CD4-positive, CD25-positive, alpha-beta regulatory T cell (primary cell): ENCODE measurements around the gene POMT2. TPM values are rescaled to one million over a fixed set of nuclear protein-coding genes. Genes with fewer than 3 reads are reported as not detected.

Experiments used
- ATAC-seq, 2 donors: fragments of 150-1000 bp; cut with Tn5 transposase; one replicate each; pipeline ENCODE4 v1.10.0; 2021; ENCODE audit warnings: low read depth in 2 of 2, moderate number of reproducible peaks in 2 of 2, moderate library complexity in 1 of 2
- DNase-seq, 3 donors: peaks; one replicate each; pipeline versions ENCODE4 v3.0.0 to v3.0.0-alpha.2; 2012 to 2022; ENCODE audit warnings: mixed read lengths in 1 of 3
- H3K27ac ChIP-seq: one replicate; pipeline ENCODE4 v1.7.0; 2013; ENCODE audit warnings: mild to moderate bottlenecking, low read length; ENCODE audit not compliant: insufficient read depth, poor library complexity, severe bottlenecking
- H3K27me3 ChIP-seq: one replicate; pipeline ENCODE4 v1.7.0; 2013; ENCODE audit warnings: low read length; ENCODE audit not compliant: control insufficient read depth, insufficient read depth
- H3K36me3 ChIP-seq: one replicate; pipeline ENCODE4 v1.7.0; 2013; ENCODE audit warnings: mild to moderate bottlenecking, low read length, moderate library complexity; ENCODE audit not compliant: control insufficient read depth, insufficient read depth
- H3K4me1 ChIP-seq: 2 replicates; pipeline ENCODE4 v1.7.0; 2013; ENCODE audit warnings: mild to moderate bottlenecking, low read length; ENCODE audit not compliant: insufficient read depth, control insufficient read depth, poor library complexity, severe bottlenecking
- H3K4me3 ChIP-seq: one replicate; pipeline ENCODE4 v1.7.0; 2013; ENCODE audit warnings: low read depth, mild to moderate bottlenecking, low read length, moderate library complexity
- H3K9me3 ChIP-seq, 2 experiments: 1 replicate in 1 of 2; 2 replicates in 1 of 2; pipeline ENCODE4 v1.7.0; 2013; ENCODE audit warnings: low read length in 2 of 2, mild to moderate bottlenecking in 1 of 2, moderate library complexity in 1 of 2; ENCODE audit not compliant: control insufficient read depth in 2 of 2
- H3K27ac Mint-ChIP-seq, 3 donors: one replicate each; pipeline ENCODE4 v1.8.0; 2020 to 2022; ENCODE audit warnings: mild to moderate bottlenecking in 3 of 3, mixed read lengths in 3 of 3, moderate library complexity in 2 of 3
- H3K27me3 Mint-ChIP-seq: one replicate; pipeline ENCODE4 v1.8.0; 2022; ENCODE audit warnings: mild to moderate bottlenecking, mixed read lengths
- H3K36me3 Mint-ChIP-seq: one replicate; pipeline ENCODE4 v1.8.0; 2020; ENCODE audit warnings: mixed read lengths
- H3K4me1 Mint-ChIP-seq, 4 donors: one replicate each; pipeline ENCODE4 v1.8.0; 2020 to 2022; ENCODE audit warnings: mixed read lengths in 4 of 4, mild to moderate bottlenecking in 1 of 4
- H3K4me3 Mint-ChIP-seq, 4 donors: one replicate each; pipeline ENCODE4 v1.8.0; 2020 to 2022; ENCODE audit warnings: mild to moderate bottlenecking in 4 of 4, mixed read lengths in 4 of 4, moderate library complexity in 3 of 4
- H3K9me3 Mint-ChIP-seq, 7 donors: one replicate each; pipeline ENCODE4 v1.8.0; 2020 to 2022; ENCODE audit warnings: mixed read lengths in 7 of 7, mild to moderate bottlenecking in 3 of 7, moderate library complexity in 2 of 7
- polyA plus RNA-seq, 4 donors: library from polyadenylated mRNA; unstranded; fragments of 300-500 nt; fragmentation: Illumina TruSeq; gene quantifications; one replicate each; pipeline ENCODE4 v1.2.3, GENCODE V29; 2021
- total RNA-seq: library from RNA; stranded (reverse); gene quantifications from one replicate; pipeline ENCODE4 v1.2.3, GENCODE V29; 2022

The POMT2 gene
- total and polyA plus RNA-seq, 5 donors from 2014 or later = 0.53 to 11.3 (median 1.9) TPM

DNA sequence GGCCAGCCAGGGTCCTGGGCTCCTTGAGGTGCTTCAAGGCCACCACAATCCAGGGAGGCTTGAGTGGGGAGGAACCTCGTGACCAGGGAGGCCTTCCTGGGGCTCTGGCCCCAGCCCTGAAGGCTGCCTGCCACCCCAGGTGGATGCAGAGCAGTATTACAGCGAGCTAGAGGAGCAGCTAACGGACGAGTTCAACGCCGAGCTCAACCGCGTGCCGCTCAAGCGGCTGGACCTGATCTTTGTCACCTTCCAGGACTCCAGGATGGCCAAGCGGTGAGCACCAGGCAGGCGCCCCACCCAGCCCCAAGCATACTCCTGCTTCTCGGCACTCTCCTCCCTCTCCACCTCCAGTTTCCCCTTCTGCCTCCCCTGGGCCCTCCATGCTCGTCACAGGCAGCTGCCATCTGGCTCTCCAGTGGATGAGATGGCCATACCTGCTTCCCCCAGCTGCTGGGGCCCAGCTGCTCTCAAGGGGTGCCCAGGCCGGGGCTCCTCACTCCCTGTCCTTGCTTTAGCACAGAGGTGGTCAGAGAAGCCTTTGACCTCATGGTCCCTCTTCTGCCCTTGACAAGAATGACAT, 80.3 kb downstream of the POMT2 start:
- no peaks in the 10 kb centered on the region for H3K9me3 Mint-ChIP-seq
- Histone ChIP-seq H3K27me3 (no peaks in the 10 kb centered on the region), H3K4me1 (no peaks in the 10 kb centered on the region), H3K27ac (no peak overlapping the region), H3K4me3 (no peak overlapping the region), H3K9me3 (no peaks in the 10 kb centered on the region), H3K36me3 (no peaks in the 10 kb centered on the region)
- no peak overlapping the region for H3K4me3 Mint-ChIP-seq
- ATAC-seq (no peak), DNase-seq (no peak)
- no peaks in the 10 kb centered on the region for H3K4me1 Mint-ChIP-seq
- H3K27me3 Mint-ChIP-seq = peaks cover 7% of the 10 kb centered on the region
- H3K36me3 Mint-ChIP-seq = no peaks in the 10 kb centered on the region
- no peak overlapping the region for H3K27ac Mint-ChIP-seq

DNA sequence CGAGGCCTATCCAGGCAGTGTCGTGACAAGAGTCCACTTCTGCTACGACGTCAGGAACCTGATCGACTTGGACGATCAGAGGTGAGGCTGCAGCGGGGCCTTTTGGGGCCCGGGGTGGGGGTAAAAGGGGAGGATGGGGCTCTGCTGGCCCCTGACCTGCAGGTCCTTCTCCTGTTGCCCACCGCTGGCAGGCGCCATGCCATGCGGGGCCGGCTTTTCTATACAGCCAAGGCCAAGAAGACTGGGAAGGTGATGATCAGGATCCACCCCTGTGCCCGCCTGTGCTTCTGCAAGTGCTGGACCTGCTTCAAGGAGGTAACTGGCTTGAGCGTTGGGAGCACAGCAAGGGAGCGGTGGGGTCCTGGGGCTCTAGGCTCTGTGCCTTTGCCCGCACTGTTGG, 81.3 kb downstream of the POMT2 start:
- H3K27ac Mint-ChIP-seq = no peak overlapping the region
- no peaks in the 10 kb centered on the region for H3K9me3 ChIP-seq
- H3K36me3 ChIP-seq = no peaks in the 10 kb centered on the region
- no peaks in the 10 kb centered on the region for H3K4me1 Mint-ChIP-seq
- no peak overlapping the region for H3K4me3 Mint-ChIP-seq
- no peaks in the 10 kb centered on the region for H3K27me3 ChIP-seq
- peaks cover 0 to 2% (median 0%) of the 10 kb centered on the region in 7 donors for H3K9me3 Mint-ChIP-seq
- H3K36me3 Mint-ChIP-seq = no peaks in the 10 kb centered on the region
- H3K27ac ChIP-seq = no peak overlapping the region
- peaks cover 7% of the 10 kb centered on the region for H3K27me3 Mint-ChIP-seq
- no peak for ATAC-seq
- DNase-seq = no peak
- H3K4me3 ChIP-seq = no peak overlapping the region
- H3K4me1 ChIP-seq = no peaks in the 10 kb centered on the region

DNA sequence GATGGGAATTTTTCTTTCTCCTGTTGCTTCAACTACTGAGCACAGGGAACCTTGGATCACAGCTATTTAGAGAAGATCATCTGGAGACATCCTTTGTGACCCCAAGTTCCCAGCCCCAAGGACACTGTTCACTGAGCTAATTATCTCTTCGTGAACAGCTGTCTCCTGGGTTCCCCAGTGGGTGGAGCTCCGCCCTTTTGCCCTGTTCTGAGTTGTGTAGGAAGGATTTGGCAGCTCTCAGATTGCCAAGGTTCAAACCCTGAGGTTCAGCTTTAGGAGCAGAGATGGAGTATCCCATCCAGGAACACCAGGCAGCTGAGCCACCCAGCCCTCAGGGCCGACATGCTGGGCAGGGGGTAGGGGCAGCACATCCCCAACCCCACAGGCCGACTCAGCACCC, 81.7 kb downstream of the POMT2 start:
- DNase-seq (no peak), ATAC-seq (no peak)
- Histone ChIP-seq H3K4me1 (no peaks in the 10 kb centered on the region), H3K4me3 (no peak overlapping the region), H3K27me3 (no peaks in the 10 kb centered on the region), H3K36me3 (no peaks in the 10 kb centered on the region), H3K27ac (no peak overlapping the region), H3K9me3 (no peaks in the 10 kb centered on the region)
- H3K4me3 Mint-ChIP-seq = no peak overlapping the region
- H3K36me3 Mint-ChIP-seq = no peaks in the 10 kb centered on the region
- peaks cover 0 to 2% (median 0%) of the 10 kb centered on the region in 7 donors for H3K9me3 Mint-ChIP-seq
- peaks cover 7% of the 10 kb centered on the region for H3K27me3 Mint-ChIP-seq
- H3K4me1 Mint-ChIP-seq = no peaks in the 10 kb centered on the region
- no peak overlapping the region for H3K27ac Mint-ChIP-seq

DNA sequence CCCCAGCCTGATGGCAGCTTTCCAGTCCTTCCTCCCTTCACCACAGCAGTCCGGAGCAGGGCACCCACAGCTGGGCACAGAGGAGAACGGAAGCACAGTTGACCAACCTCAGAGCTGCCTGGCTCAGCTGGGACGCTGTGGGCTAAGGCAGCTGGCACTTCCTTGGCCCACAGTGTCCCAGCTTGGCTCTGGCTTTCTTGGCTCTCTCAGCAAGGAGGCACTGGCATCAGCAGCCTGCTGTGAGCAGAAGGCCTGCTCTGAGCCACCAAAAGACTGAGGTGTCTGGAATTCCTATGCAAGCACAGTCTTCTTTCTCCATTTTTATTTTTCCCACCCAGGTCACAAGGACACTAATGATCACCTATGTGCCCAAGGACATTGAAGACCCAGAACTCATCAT, 82.3 kb downstream of the POMT2 start:
- no peak overlapping the region for H3K4me3 Mint-ChIP-seq
- Histone ChIP-seq H3K4me3 (no peak overlapping the region), H3K27ac (no peak overlapping the region), H3K4me1 (no peaks in the 10 kb centered on the region), H3K9me3 (no peaks in the 10 kb centered on the region), H3K36me3 (no peaks in the 10 kb centered on the region), H3K27me3 (no peaks in the 10 kb centered on the region)
- H3K4me1 Mint-ChIP-seq = no peaks in the 10 kb centered on the region
- peaks cover 7% of the 10 kb centered on the region for H3K27me3 Mint-ChIP-seq
- no peak overlapping the region for H3K27ac Mint-ChIP-seq
- no peaks in the 10 kb centered on the region for H3K36me3 Mint-ChIP-seq
- DNase-seq (no peak), ATAC-seq (no peak)
- H3K9me3 Mint-ChIP-seq = peaks cover 0 to 2% (median 0%) of the 10 kb centered on the region in 7 donors

DNA sequence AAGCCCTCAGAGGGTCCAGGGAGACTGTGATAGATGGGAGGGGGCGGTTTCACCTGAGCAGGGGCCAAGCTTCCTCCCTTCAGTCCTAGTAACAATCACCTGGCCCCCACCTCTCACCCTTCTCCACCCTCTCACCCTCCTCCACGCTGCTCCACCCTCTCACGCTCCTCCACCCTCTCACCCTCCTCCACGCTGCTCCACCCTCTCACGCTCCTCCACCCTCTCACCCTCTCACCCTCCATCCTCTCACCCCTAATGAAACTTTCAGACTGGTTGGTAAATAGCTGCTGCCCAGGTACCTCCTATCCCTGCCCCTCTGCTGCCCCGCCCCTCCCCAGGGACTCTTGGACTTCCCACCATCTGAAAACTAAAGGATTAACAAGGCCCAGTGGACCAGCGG, 83.9 kb downstream of the POMT2 start:
- no peak overlapping the region for H3K27ac ChIP-seq
- no peak overlapping the region for H3K27ac Mint-ChIP-seq
- H3K4me3 Mint-ChIP-seq = no peak overlapping the region
- no peaks in the 10 kb centered on the region for H3K27me3 ChIP-seq
- H3K9me3 ChIP-seq = no peaks in the 10 kb centered on the region
- H3K36me3 Mint-ChIP-seq = no peaks in the 10 kb centered on the region
- ATAC-seq (no peak), DNase-seq (no peak)
- H3K36me3 ChIP-seq = no peaks in the 10 kb centered on the region
- no peaks in the 10 kb centered on the region for H3K4me1 Mint-ChIP-seq
- H3K9me3 Mint-ChIP-seq = peaks cover 0 to 2% (median 0%) of the 10 kb centered on the region in 7 donors
- H3K27me3 Mint-ChIP-seq = peaks cover 7% of the 10 kb centered on the region
- H3K4me3 ChIP-seq = no peak overlapping the region
- no peaks in the 10 kb centered on the region for H3K4me1 ChIP-seq

DNA sequence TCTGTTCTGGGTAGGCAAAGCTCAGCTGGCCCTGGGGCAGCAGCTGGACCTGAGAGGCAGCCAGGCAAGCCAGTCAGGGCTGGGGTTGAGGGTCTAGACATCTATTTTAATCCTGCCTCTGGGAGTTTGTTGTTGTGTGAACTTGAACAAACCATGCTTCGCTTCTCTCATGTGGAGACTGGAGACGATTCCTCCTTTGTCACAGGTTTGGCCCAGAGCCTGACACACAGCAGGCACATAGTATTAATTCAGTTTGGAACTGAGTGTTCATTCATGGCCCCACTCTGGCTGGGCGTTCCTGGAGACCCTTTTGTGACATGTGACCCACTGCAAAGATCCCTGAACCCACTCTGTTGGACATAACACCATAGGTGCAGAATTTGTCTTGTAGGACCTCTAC, 89.0 kb downstream of the POMT2 start:
- peak overlapping the region in 1 of 3 donors; percentile 49 for H3K27ac Mint-ChIP-seq
- no peak overlapping the region for H3K4me3 Mint-ChIP-seq
- no peak for ATAC-seq
- H3K4me1 ChIP-seq = no peaks in the 10 kb centered on the region
- H3K9me3 ChIP-seq = no peaks in the 10 kb centered on the region
- DNase-seq = no peak
- H3K36me3 ChIP-seq = no peaks in the 10 kb centered on the region
- no peaks in the 10 kb centered on the region for H3K36me3 Mint-ChIP-seq
- no peaks in the 10 kb centered on the region for H3K27me3 ChIP-seq
- H3K4me1 Mint-ChIP-seq = no peaks in the 10 kb centered on the region
- no peak overlapping the region for H3K27ac ChIP-seq
- H3K9me3 Mint-ChIP-seq = peaks cover 0 to 3% (median 0%) of the 10 kb centered on the region in 7 donors
- no peak overlapping the region for H3K4me3 ChIP-seq
- H3K27me3 Mint-ChIP-seq = no peaks in the 10 kb centered on the region

DNA sequence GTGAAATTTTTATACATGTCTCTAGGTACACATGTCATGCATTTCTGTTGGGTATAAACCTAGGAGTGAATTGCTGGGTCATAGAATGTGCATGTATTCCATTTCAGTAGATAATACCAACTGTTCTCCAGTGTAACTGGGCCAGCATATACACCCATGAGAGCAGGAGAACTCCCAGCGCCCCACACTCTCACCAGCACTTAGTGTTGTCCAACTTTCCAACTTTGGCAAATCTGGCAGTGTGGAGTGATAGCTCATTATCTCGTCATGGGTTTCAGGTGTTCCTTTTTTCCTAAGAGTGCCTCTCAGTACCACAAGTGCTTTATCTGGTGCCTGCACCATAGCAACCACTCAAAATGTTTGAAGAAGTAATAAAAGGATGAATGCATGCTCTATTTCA, 89.8 kb downstream of the POMT2 start:
- Mint-ChIP-seq H3K4me1 (no peaks in the 10 kb centered on the region), H3K27me3 (no peaks in the 10 kb centered on the region), H3K27ac (no peak overlapping the region), H3K36me3 (no peaks in the 10 kb centered on the region), H3K4me3 (no peak overlapping the region), H3K9me3 (peaks cover 0 to 4% (median 0%) of the 10 kb centered on the region in 7 donors)
- H3K9me3 ChIP-seq = no peaks in the 10 kb centered on the region
- no peak overlapping the region for H3K4me3 ChIP-seq
- DNase-seq (no peak), ATAC-seq (no peak)
- H3K4me1 ChIP-seq = no peaks in the 10 kb centered on the region
- no peaks in the 10 kb centered on the region for H3K36me3 ChIP-seq
- no peak overlapping the region for H3K27ac ChIP-seq
- no peaks in the 10 kb centered on the region for H3K27me3 ChIP-seq

DNA sequence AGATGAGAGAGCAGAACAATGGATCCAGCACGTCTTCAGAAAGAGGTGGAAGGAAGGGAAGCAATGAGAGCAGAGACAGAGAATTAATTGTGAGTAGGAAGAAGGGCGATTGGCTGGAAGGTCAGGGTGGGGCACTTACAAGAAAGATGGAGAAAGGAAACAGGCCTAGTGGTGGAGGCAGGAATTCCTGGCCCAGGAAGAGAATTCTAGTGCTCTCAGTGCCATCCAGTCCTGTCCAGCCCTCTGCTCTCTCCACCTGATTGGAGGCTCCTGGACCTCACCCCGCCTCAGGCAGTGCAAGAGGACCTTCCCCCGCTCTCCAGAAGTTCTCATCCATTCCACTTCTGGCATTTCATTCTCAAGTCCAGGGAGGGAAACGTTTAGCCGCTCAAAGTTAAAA, 92.6 kb downstream of the POMT2 start:
- no peak overlapping the region for H3K27ac Mint-ChIP-seq
- peaks cover 4% of the 10 kb centered on the region for H3K27me3 Mint-ChIP-seq
- ATAC-seq = no peak

More for the DNA sequence above, 92.6 kb downstream of the POMT2 start:
- Histone ChIP-seq H3K27ac (no peak overlapping the region), H3K27me3 (no peaks in the 10 kb centered on the region), H3K4me3 (no peak overlapping the region), H3K9me3 (no peaks in the 10 kb centered on the region), H3K36me3 (no peaks in the 10 kb centered on the region), H3K4me1 (no peaks in the 10 kb centered on the region)
- no peaks in the 10 kb centered on the region for H3K4me1 Mint-ChIP-seq
- no peak for DNase-seq
- H3K4me3 Mint-ChIP-seq = no peak overlapping the region
- peaks cover 0 to 3% (median 0%) of the 10 kb centered on the region in 7 donors for H3K9me3 Mint-ChIP-seq
- no peaks in the 10 kb centered on the region for H3K36me3 Mint-ChIP-seq
